ENCODE results near the gene ATP2C2.

DNA sequence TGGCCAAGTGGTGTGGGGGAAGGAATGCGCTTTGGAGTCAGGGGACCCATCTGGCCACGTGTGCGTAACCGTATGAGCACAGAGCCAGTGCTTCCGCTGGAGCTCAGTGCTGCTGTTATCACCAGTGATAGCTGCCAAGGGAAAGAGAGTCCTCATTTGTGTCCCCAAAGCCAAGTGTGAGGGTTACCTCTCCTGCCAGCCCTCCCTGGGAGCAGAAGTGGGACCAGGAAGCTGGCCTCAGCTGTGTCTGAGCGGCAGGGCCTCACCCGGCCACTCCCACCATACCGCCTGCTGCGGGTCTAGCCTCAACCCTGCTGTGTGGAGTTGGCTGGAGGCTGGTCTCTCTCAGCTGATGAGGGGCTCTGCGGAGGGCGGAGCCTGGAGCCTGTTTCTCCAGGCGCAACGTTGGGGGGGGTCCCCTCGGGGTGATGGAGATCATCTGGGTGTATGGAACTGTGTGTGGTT is 91.6 kb downstream of the ATP2C2 start:
- TF ChIP-seq, protein P1, sequence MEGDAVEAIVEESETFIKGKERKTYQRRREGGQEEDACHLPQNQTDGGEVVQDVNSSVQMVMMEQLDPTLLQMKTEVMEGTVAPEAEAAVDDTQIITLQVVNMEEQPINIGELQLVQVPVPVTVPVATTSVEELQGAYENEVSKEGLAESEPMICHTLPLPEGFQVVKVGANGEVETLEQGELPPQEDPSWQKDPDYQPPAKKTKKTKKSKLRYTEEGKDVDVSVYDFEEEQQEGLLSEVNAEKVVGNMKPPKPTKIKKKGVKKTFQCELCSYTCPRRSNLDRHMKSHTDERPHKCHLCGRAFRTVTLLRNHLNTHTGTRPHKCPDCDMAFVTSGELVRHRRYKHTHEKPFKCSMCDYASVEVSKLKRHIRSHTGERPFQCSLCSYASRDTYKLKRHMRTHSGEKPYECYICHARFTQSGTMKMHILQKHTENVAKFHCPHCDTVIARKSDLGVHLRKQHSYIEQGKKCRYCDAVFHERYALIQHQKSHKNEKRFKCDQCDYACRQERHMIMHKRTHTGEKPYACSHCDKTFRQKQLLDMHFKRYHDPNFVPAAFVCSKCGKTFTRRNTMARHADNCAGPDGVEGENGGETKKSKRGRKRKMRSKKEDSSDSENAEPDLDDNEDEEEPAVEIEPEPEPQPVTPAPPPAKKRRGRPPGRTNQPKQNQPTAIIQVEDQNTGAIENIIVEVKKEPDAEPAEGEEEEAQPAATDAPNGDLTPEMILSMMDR (IDR thresholded peaks at IDR 0.05) = no peak
- no peak for TF ChIP-seq POLR2AphosphoS5 (IDR thresholded peaks at IDR 0.05; ENCODE audit: low read depth, low read length)

Data from Panc1 (cell line).